GM12874 (cell line): ENCODE results near the gene ASPHD2.

ENCODE experiments used
- TF ChIP-seq, protein P1 (sequence below): IDR thresholded peaks from 2 replicates; pipeline ENCODE4 v1.5.1; 2011; ENCODE audit warnings: low read depth, mild to moderate bottlenecking, control low read depth, low read length, moderate library complexity; ENCODE audit not compliant: insufficient read depth

Gene ASPHD2

DNA sequence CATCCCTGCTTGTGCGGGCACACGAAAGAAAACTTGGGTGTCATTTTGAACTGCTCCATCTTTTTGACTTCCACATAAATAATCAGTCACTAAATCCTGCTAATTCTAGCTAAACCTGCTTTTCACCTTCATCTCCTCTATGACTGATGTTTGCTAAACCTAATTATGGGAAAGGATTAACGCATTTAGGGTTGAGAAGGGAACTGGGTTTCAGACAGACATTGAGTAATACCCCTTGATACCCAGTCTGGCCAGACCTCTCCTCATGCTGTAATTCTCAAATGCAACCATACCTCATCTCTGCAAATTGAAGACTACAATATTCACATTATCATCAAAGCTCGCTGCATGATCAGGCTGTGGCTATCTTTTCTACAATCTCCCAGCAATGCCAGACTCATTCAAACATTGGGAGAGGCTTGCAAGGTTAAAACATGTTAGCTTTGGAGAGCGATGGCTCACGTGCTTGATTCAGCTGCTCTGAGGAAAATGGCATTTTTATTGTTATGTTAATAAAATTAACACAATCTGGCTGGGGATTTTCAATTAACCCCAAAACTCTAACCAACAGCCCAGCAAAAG, 52.1 kb downstream of the ASPHD2 start:
- TF ChIP-seq, protein P1, sequence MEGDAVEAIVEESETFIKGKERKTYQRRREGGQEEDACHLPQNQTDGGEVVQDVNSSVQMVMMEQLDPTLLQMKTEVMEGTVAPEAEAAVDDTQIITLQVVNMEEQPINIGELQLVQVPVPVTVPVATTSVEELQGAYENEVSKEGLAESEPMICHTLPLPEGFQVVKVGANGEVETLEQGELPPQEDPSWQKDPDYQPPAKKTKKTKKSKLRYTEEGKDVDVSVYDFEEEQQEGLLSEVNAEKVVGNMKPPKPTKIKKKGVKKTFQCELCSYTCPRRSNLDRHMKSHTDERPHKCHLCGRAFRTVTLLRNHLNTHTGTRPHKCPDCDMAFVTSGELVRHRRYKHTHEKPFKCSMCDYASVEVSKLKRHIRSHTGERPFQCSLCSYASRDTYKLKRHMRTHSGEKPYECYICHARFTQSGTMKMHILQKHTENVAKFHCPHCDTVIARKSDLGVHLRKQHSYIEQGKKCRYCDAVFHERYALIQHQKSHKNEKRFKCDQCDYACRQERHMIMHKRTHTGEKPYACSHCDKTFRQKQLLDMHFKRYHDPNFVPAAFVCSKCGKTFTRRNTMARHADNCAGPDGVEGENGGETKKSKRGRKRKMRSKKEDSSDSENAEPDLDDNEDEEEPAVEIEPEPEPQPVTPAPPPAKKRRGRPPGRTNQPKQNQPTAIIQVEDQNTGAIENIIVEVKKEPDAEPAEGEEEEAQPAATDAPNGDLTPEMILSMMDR: no peak

DNA sequence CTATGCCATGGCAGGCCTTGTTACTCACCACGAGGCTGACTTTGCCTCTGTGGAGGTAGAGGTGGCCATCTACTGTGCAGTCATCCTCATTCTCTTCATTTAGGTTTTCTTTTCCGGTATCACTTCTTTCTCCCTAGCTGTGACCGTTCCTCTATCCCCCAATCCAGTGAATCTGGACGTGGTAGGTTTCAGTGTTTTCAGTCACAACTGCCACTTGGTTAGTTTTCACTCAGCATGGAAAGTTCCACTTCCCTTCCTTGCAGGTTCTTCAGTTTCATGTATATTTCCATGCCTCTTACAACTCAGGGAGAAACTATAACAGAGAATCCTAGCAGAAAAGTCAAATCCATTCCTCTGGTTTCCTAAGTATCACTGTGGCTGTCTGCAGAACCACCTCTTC, 52.6 kb downstream of the ASPHD2 start:
- TF ChIP-seq, protein P1: no peak

DNA sequence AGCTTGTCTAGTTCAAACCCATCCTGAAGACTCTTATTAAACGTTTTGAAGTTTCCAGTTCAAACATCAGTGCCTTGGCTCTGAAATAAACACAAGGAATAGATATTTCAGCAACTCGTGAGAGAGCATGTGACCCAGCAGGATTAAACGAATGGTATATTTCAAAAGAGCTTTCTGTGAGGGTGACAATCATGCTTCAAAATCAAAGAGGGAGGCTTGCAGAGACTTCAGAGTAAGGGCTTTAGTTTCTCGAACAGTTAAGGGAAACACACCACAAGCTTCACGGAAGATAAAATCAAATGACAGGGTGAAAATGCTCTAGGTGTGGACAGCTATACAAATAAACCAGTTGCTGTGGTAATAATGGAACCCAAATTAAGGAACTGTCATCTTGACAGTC, 53.1 kb downstream of the ASPHD2 start:
- TF ChIP-seq, protein P1: no peak

DNA sequence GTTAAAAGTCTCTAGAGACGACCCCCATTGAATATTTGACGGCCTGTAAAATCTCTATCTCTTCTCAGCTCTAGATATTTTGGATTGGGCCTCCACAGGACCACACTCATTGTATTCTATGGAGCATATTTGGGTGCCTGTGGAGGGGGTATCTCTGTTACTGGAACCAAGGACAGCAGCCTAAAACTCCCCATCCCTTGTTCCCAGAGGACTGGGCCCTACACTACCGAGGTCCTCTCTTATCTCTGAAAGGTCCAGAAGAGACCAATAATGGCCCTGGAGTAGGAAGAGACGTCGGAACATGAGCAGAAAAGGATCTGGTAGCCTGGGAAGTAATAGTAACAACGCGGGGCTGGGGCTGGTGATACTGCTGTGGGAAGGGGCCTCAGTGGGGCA, 54.0 kb downstream of the ASPHD2 start:
- TF ChIP-seq, protein P1: no peak

DNA sequence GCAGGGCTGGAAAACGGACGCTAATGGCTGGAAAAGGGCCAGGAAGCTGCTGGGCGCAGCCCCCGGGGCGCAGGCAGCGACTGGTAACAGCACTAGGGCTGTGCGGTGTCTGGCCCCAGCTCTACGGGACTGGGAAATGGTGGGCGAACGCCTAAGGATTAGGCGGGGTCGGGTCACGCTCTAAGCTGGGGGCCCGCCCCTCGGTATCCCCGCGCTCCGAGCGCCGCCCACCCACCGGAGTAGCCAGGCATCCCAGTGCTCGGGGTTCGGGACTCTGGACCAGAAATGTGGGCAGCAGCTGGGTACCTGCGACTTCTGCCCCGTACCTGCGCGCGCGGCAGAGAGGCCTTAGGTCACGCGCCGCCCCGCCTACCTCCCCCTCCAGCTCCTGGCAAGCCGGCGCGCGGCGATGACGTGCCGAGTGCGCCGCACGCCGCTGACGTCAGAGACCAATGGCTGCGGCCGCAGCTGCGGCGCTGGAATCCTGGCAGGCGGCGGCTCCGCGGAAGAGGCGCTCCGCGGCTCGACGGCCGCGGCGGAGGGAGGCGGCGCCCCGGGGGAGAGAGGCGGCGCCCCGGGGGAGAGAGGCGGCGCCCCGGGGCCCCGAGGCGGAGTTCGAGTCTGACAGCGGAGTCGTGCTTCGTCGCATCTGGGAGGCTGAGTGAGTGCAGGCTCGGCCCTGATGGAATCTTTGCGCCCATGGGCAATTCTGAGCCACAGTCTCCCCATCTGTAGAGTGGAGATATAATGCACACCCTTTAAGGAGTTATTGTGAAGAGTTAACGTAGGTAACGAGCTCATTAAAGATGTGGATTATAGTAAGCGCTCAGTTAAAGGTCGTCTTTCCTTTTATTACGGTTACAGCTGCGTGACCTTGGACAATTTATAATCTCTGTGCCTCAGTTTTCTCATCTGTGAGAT, 54.6 kb downstream of the ASPHD2 start, which contains the start of the genes HPS4 and SRRD:
Gene HPS4 (minus strand): TSS at position 345 of the 921 bp plus-strand sequence. CDS start 2,021 bp downstream, outside the sequence.
Gene SRRD (plus strand): TSS at position 439 of the 921 bp plus-strand sequence. CDS start 14 bp downstream, at position 453.
- TF ChIP-seq, protein P1: no peak

DNA sequence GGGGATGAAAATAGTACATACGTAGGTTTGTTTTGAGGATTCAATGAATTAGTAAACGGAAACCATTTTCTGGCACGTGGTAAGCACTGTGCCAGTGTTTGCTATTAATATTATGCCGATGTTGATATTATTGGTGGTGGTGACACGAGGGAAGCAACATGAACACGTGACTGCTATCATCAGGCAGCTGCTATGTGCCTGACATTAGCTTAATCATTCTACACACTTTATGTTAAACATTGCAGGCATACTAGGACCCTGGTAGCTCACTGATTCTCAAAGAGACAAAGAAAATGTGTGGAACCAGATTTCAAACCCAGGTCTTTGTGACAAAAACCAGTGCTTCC, 55.3 kb downstream of the ASPHD2 start:
- TF ChIP-seq, protein P1: no peak

DNA sequence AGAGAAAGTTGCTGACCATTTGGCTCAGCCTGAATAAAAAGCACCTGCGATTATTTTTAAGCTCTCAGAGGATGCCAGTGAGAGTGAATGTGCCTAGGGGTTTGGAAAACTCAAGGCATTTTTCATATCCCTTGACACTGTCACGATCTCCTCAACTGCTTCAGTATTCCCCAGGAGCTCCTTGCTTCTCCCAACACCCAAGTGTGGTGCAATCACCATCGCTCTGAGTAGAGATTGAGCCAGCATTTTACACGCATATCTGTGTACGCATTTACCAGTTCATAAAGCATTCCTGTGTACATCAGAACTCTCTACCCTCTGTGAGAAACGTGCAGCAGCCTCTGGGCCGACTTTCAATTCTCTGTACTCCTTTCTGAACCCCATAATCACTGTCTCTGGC, 56.0 kb downstream of the ASPHD2 start:
- TF ChIP-seq, protein P1: no peak
